ENCODE results near the gene MFGE8. TPM values are rescaled to one million over a fixed set of nuclear protein-coding genes. Genes with fewer than 3 reads are reported as not detected.

The MFGE8 gene
- total RNA-seq, 2 experiments from 2014 or later = 87.9 to 93.0 TPM

- H3K9me3 Mint-ChIP-seq = no peaks in the 10 kb centered on the region
- no peaks in the 10 kb centered on the region for H3K9me3 ChIP-seq (ENCODE audit: control insufficient read depth in 1 of 2, insufficient read depth in 1 of 2, low read length in 2 of 2)
- DNase-seq = no peak
- intact Hi-C loops (cut with DNase I, micrococcal nuclease) = no loop called here
- no peak overlapping the region for H3K27ac Mint-ChIP-seq
- ChIA-PET POLR2A (no interaction called here), CTCF (interaction anchor here (1.6 kb wide), 1 partner anchor 22 kb away, joined by 3 read pairs; no protein-coding TSS in a partner anchor)
- H3K27ac ChIP-seq (ENCODE audit: low read depth in 1 of 2, low read length in 2 of 2) = no peak overlapping the region
- H3K4me1 ChIP-seq (ENCODE audit: insufficient read depth, low read length) = peaks cover 2% of the 10 kb centered on the region
- no peaks in the 10 kb centered on the region for H3K27me3 Mint-ChIP-seq
- H3K4me3 Mint-ChIP-seq = no peak overlapping the region
- H3K36me3 Mint-ChIP-seq (ENCODE audit: low read depth) = peaks cover 85% of the 10 kb centered on the region
- peaks cover 71% of the 10 kb centered on the region for H3K36me3 ChIP-seq (ENCODE audit: insufficient read depth, low read length)
- H3K4me1 Mint-ChIP-seq (ENCODE audit: low read depth) = peaks cover 10% of the 10 kb centered on the region
- H3K27me3 ChIP-seq (ENCODE audit: control insufficient read depth in 1 of 2, insufficient read depth in 2 of 2, low read length in 2 of 2) = no peaks in the 10 kb centered on the region
- H3K4me3 ChIP-seq (ENCODE audit: low read length) = no peak overlapping the region
- no peak for ATAC-seq (ENCODE audit: poor library complexity)
- no peak for TF ChIP-seq CTCF (IDR thresholded peaks at IDR 0.05)
Observed at GRCh38 chr15:88882785-88883184, 30.4 kb downstream of the MFGE8 start.

- no peak for TF ChIP-seq CTCF (IDR thresholded peaks at IDR 0.05)
Observed at GRCh38 chr15:88881775-88882174, 31.4 kb downstream of the MFGE8 start.

GRCh38 chr15:88880944-88881740, 32.0 kb downstream of the MFGE8 start:
- no peaks in the 10 kb centered on the region for H3K27me3 Mint-ChIP-seq
- TF ChIP-seq CTCF (IDR thresholded peaks at IDR 0.05) = no peak
- H3K4me1 Mint-ChIP-seq (ENCODE audit: low read depth) = peaks cover 10% of the 10 kb centered on the region
- Histone ChIP-seq H3K27ac (ENCODE audit: low read depth in 1 of 2, low read length in 2 of 2) (no peak overlapping the region), H3K4me1 (ENCODE audit: insufficient read depth, low read length) (peaks cover 2% of the 10 kb centered on the region), H3K36me3 (ENCODE audit: insufficient read depth, low read length) (peaks cover 76% of the 10 kb centered on the region), H3K27me3 (ENCODE audit: control insufficient read depth in 1 of 2, insufficient read depth in 2 of 2, low read length in 2 of 2) (no peaks in the 10 kb centered on the region), H3K4me3 (ENCODE audit: low read length) (no peak overlapping the region), H3K9me3 (ENCODE audit: control insufficient read depth in 1 of 2, insufficient read depth in 1 of 2, low read length in 2 of 2) (no peaks in the 10 kb centered on the region)
- no peaks in the 10 kb centered on the region for H3K9me3 Mint-ChIP-seq
- ChIA-PET CTCF (interaction anchor here (1.6 kb wide), 1 partner anchor 24 kb away, joined by 3 read pairs; no protein-coding TSS in a partner anchor), POLR2A (no interaction called here)
- DNase-seq = no peak
- no peak overlapping the region for H3K27ac Mint-ChIP-seq
- H3K36me3 Mint-ChIP-seq (ENCODE audit: low read depth) = peaks cover 83% of the 10 kb centered on the region
- intact Hi-C loops (cut with DNase I, micrococcal nuclease) = no loop called here
- no peak overlapping the region for H3K4me3 Mint-ChIP-seq
- ATAC-seq (ENCODE audit: poor library complexity) = no peak

More at GRCh38 chr15:88881775-88882174, 31.4 kb downstream of the MFGE8 start:
- no peak for ATAC-seq (ENCODE audit: poor library complexity)
- H3K9me3 Mint-ChIP-seq = no peaks in the 10 kb centered on the region
- H3K36me3 Mint-ChIP-seq (ENCODE audit: low read depth) = peaks cover 83% of the 10 kb centered on the region
- Histone ChIP-seq H3K27ac (ENCODE audit: low read depth in 1 of 2, low read length in 2 of 2) (no peak overlapping the region), H3K9me3 (ENCODE audit: control insufficient read depth in 1 of 2, insufficient read depth in 1 of 2, low read length in 2 of 2) (no peaks in the 10 kb centered on the region), H3K27me3 (ENCODE audit: control insufficient read depth in 1 of 2, insufficient read depth in 2 of 2, low read length in 2 of 2) (no peaks in the 10 kb centered on the region), H3K36me3 (ENCODE audit: insufficient read depth, low read length) (peaks cover 78% of the 10 kb centered on the region), H3K4me1 (ENCODE audit: insufficient read depth, low read length) (peaks cover 2% of the 10 kb centered on the region), H3K4me3 (ENCODE audit: low read length) (no peak overlapping the region)
- ChIA-PET POLR2A (no interaction called here), CTCF (interaction anchor here (1.6 kb wide), 1 partner anchor 23 kb away, joined by 3 read pairs; no protein-coding TSS in a partner anchor)
- no peak overlapping the region for H3K4me3 Mint-ChIP-seq
- peaks cover 10% of the 10 kb centered on the region for H3K4me1 Mint-ChIP-seq (ENCODE audit: low read depth)
- H3K27ac Mint-ChIP-seq = no peak overlapping the region
- intact Hi-C loops (cut with DNase I, micrococcal nuclease) = no loop called here
- no peaks in the 10 kb centered on the region for H3K27me3 Mint-ChIP-seq
- DNase-seq = no peak
